ENCODE results near the gene USP9Y.

USP9Y gene

GRCh38 chrY:12715376-12715775 lies 14.3 kb downstream of the USP9Y start:
- H3K27ac ChIP-seq (replicated peaks) = no peak overlapping the region
- no peak for TF ChIP-seq CTCF (IDR thresholded peaks at IDR 0.05; ENCODE audit: insufficient read depth, low read length)
- TF ChIP-seq REST (IDR thresholded peaks at IDR 0.05; ENCODE audit: insufficient replicate concordance, low read depth) = no peak
- TF ChIP-seq GABPA (IDR thresholded peaks at IDR 0.05; ENCODE audit: low read depth) = no peak
- TF ChIP-seq SPI1 (IDR thresholded peaks at IDR 0.05; ENCODE audit: borderline replicate concordance, low read depth) = no peak
- TF ChIP-seq POLR2AphosphoS5 (IDR thresholded peaks at IDR 0.05; ENCODE audit: low read depth) = no peak
- H3K27me3 ChIP-seq (ENCODE audit: insufficient read depth, poor library complexity, severe bottlenecking) = no peaks in the 10 kb centered on the region
- no peak for DNase-seq (ENCODE audit: low read depth in 1 of 2, low spot score in 1 of 2)
- H3K4me3 ChIP-seq (replicated peaks; ENCODE audit: insufficient read depth, low read length) = no peak overlapping the region

GRCh38 chrY:12729746-12730145 lies 28.7 kb downstream of the USP9Y start:
- DNase-seq (ENCODE audit: low read depth in 1 of 2, low spot score in 1 of 2) = no peak
- H3K4me3 ChIP-seq (replicated peaks; ENCODE audit: insufficient read depth, low read length) = no peak overlapping the region
- no peak overlapping the region for H3K27ac ChIP-seq (replicated peaks)
- TF ChIP-seq POLR2AphosphoS5 (IDR thresholded peaks at IDR 0.05; ENCODE audit: low read depth) (no peak), CTCF (IDR thresholded peaks at IDR 0.05; ENCODE audit: insufficient read depth, low read length) (no peak), GABPA (IDR thresholded peaks at IDR 0.05; ENCODE audit: low read depth) (no peak), SPI1 (IDR thresholded peaks at IDR 0.05; ENCODE audit: borderline replicate concordance, low read depth) (no peak), REST (IDR thresholded peaks at IDR 0.05; ENCODE audit: insufficient replicate concordance, low read depth) (no peak)
- H3K27me3 ChIP-seq (ENCODE audit: insufficient read depth, poor library complexity, severe bottlenecking) = no peaks in the 10 kb centered on the region

GRCh38 chrY:12733625-12734024 lies 32.6 kb downstream of the USP9Y start:
- H3K27me3 ChIP-seq (ENCODE audit: insufficient read depth, poor library complexity, severe bottlenecking) = no peaks in the 10 kb centered on the region
- no peak overlapping the region for H3K27ac ChIP-seq (replicated peaks)
- H3K4me3 ChIP-seq (replicated peaks; ENCODE audit: insufficient read depth, low read length) = no peak overlapping the region
- DNase-seq (ENCODE audit: low read depth in 1 of 2, low spot score in 1 of 2) = no peak
- no peak for TF ChIP-seq SPI1 (IDR thresholded peaks at IDR 0.05; ENCODE audit: borderline replicate concordance, low read depth)
- TF ChIP-seq REST (IDR thresholded peaks at IDR 0.05; ENCODE audit: insufficient replicate concordance, low read depth) = no peak
- no peak for TF ChIP-seq GABPA (IDR thresholded peaks at IDR 0.05; ENCODE audit: low read depth)
- TF ChIP-seq POLR2AphosphoS5 (IDR thresholded peaks at IDR 0.05; ENCODE audit: low read depth) = no peak
- no peak for TF ChIP-seq CTCF (IDR thresholded peaks at IDR 0.05; ENCODE audit: insufficient read depth, low read length)
